Endodermal cell (in vitro differentiated cells): ENCODE measurements around the gene RBPJL. TPM values are rescaled to one million over a fixed set of nuclear protein-coding genes. Genes with fewer than 3 reads are reported as not detected.

ENCODE experiments used
- DNase-seq: peaks from one replicate; pipeline ENCODE4 v3.0.0-alpha.2; 2017
- H3K27ac ChIP-seq: 2 replicates; pipeline ENCODE4 v1.5.1; 2013; ENCODE audit warnings: mild to moderate bottlenecking, low read depth, low read length, moderate library complexity
- H3K27me3 ChIP-seq: 2 replicates; pipeline ENCODE4 v1.6.1; 2013; ENCODE audit warnings: mild to moderate bottlenecking, low read length, moderate library complexity; ENCODE audit not compliant: insufficient read depth, control insufficient read depth, poor library complexity, severe bottlenecking
- H3K36me3 ChIP-seq: 2 replicates; pipeline ENCODE4 v1.7.0; 2013; ENCODE audit warnings: mild to moderate bottlenecking, low read length, moderate library complexity; ENCODE audit not compliant: control insufficient read depth, insufficient read depth
- H3K4me1 ChIP-seq: one replicate; pipeline ENCODE4 v1.7.0; 2013; ENCODE audit warnings: low read length; ENCODE audit not compliant: control insufficient read depth, insufficient read depth
- H3K4me3 ChIP-seq: 2 replicates; pipeline ENCODE4 v1.5.1; 2013; ENCODE audit warnings: mild to moderate bottlenecking, low read length, moderate library complexity
- H3K9ac ChIP-seq: 2 replicates; pipeline ENCODE4 v1.6.1; 2013; ENCODE audit warnings: mild to moderate bottlenecking, low read length, moderate library complexity; ENCODE audit not compliant: poor library complexity, severe bottlenecking; ENCODE audit errors: extremely low read depth
- H3K9me3 ChIP-seq: 2 replicates; pipeline ENCODE4 v1.6.1; 2013; ENCODE audit warnings: mild to moderate bottlenecking, low read length, moderate library complexity; ENCODE audit not compliant: control insufficient read depth
- H3K27ac Mint-ChIP-seq: 2 replicates; pipeline ENCODE4 v1.8.0; 2020; ENCODE audit warnings: mixed read lengths
- H3K27me3 Mint-ChIP-seq: 2 replicates; pipeline ENCODE4 v1.8.0; 2021; ENCODE audit warnings: mild to moderate bottlenecking, mixed read lengths; ENCODE audit not compliant: insufficient read depth
- H3K36me3 Mint-ChIP-seq: 2 replicates; pipeline ENCODE4 v1.8.0; 2020; ENCODE audit warnings: low read depth, mixed read lengths
- H3K4me1 Mint-ChIP-seq: 2 replicates; pipeline ENCODE4 v1.8.0; 2020; ENCODE audit warnings: mixed read lengths
- H3K4me3 Mint-ChIP-seq: 2 replicates; pipeline ENCODE4 v1.8.0; 2020; ENCODE audit warnings: mild to moderate bottlenecking, moderate library complexity, mixed read lengths
- H3K9me3 Mint-ChIP-seq: 2 replicates; pipeline ENCODE4 v1.8.0; 2020; ENCODE audit warnings: mild to moderate bottlenecking, mixed read lengths
- WGBS, 2 experiments: methylation state at CpG; one replicate each; pipeline versions ENCODE4 v1.1.5 to v1.1.7; 2013; ENCODE audit warnings: missing lambda C conversion rate in 2 of 2, mixed read lengths in 1 of 2; ENCODE audit not compliant: insufficient coverage in 1 of 2, insufficient read length in 1 of 2; 5-methylcytosine and 5-hydroxymethylcytosine counted together
- total RNA-seq, 2 donors: library from RNA; stranded (reverse); fragmentation: NEBNext Ultra II Directional in 1 of 2; extraction: Animal tissue kit (Norgen Biotek cat#: 25700) in 1 of 2; gene quantifications; 2 replicates in 1 of 2; 3 replicates in 1 of 2; pipeline ENCODE4 v1.2.1, GENCODE V29; 2021
- TF ChIP-seq, protein P1 (sequence below): fragments of 200-600 bp; sonication (generic); conservative IDR thresholded peaks from 2 replicates; pipeline ENCODE4 v1.5.0; 2021; ENCODE audit warnings: antibody characterized with exemption, mild to moderate bottlenecking

RBPJL gene
- total RNA-seq, 2 donors from 2014 or later = not detected

DNA sequence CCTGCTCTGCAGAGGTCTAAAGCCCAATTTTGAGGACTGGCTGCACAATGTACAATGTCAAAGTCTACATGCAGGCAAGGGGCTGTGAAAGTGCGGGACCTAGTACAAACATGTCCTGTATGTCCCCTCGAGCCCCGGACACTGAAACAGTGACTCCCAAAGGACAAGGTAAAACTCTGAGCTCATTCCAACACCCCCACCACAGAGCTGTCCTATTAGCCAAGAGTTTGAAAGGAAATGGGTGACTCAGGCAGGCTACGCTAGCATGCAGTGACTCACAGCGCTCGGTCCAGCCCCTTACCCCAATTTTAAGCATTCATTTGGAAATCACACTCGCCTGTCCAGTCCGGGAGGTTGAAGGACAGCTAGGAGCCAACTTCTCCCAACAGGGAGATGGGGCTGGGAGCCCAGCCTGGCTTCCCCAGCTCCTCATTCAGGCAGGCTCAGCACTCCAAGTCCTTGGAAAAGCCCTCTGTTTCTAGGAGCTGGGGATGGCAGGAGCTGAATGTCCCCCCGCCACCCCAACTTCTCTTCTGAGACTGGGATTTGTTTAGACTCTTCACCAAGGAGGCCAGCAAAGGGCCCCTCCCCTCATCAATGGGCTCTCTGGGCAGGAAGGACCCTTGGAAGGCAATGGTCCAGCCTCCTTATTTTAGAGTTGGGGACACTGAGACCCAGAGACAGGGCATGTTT lies 37.7 kb downstream of the RBPJL start:
- Histone ChIP-seq H3K36me3 (peaks cover 7% of the 10 kb centered on the region), H3K4me1 (peaks cover 47% of the 10 kb centered on the region), H3K9ac (peak overlapping the region; percentile 7), H3K4me3 (peak overlapping the region; percentile 95), H3K9me3 (no peaks in the 10 kb centered on the region), H3K27ac (no peak overlapping the region), H3K27me3 (no peaks in the 10 kb centered on the region)
- H3K27ac Mint-ChIP-seq = peak overlapping the region; percentile 97
- 63 to 73% methylated on average over 5 to 9 of the region's 9 CpGs for WGBS, 2 experiments
- peak overlapping the region; percentile 86 for H3K4me3 Mint-ChIP-seq
- H3K4me1 Mint-ChIP-seq = peaks cover 78% of the 10 kb centered on the region
- H3K9me3 Mint-ChIP-seq = no peaks in the 10 kb centered on the region
- TF ChIP-seq, protein P1, sequence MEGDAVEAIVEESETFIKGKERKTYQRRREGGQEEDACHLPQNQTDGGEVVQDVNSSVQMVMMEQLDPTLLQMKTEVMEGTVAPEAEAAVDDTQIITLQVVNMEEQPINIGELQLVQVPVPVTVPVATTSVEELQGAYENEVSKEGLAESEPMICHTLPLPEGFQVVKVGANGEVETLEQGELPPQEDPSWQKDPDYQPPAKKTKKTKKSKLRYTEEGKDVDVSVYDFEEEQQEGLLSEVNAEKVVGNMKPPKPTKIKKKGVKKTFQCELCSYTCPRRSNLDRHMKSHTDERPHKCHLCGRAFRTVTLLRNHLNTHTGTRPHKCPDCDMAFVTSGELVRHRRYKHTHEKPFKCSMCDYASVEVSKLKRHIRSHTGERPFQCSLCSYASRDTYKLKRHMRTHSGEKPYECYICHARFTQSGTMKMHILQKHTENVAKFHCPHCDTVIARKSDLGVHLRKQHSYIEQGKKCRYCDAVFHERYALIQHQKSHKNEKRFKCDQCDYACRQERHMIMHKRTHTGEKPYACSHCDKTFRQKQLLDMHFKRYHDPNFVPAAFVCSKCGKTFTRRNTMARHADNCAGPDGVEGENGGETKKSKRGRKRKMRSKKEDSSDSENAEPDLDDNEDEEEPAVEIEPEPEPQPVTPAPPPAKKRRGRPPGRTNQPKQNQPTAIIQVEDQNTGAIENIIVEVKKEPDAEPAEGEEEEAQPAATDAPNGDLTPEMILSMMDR = no peak
- peak; percentile 67 for DNase-seq
- H3K27me3 Mint-ChIP-seq = no peaks in the 10 kb centered on the region
- peaks cover 7% of the 10 kb centered on the region for H3K36me3 Mint-ChIP-seq

DNA sequence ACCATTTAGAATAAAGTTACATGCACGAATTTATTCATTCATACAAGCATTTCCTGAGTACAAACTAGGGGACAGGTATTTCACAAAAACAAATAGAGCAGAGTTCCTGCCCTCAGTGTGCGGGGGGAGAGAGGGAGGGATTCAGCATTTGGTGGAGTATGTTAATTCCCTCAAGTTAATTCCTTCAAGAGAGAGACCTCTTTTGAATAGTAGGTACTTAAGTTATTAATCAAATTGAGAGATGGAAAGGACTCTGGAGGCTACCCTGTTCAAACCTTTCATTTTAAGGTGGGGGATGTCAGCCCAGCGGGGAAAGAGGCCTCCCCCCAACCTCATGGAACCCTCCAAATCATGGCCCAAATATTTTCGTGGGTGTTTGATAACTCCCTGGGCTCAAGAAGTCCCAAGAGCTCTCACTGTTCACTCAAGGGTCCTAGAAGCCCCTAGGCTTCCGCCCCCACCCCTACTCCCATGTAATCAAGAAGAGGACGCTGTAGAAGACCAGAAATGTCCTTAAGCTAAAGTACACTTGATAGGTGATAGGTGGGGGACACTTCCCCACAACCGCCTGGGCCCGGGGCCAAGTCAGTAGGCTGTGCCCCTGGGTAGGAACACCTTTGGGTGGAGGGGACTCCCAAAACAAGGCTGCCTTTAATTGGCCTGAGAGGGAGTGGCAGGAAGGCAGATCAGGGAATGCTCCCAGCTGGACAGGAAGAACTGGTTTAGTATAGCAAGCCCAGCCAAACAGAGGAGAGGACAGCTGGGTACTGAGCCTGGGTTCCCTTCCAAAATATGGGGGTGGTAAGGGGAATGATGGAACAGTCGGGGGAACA lies 38.7 kb downstream of the RBPJL start:
- H3K4me1 Mint-ChIP-seq = peaks cover 69% of the 10 kb centered on the region

DNA sequence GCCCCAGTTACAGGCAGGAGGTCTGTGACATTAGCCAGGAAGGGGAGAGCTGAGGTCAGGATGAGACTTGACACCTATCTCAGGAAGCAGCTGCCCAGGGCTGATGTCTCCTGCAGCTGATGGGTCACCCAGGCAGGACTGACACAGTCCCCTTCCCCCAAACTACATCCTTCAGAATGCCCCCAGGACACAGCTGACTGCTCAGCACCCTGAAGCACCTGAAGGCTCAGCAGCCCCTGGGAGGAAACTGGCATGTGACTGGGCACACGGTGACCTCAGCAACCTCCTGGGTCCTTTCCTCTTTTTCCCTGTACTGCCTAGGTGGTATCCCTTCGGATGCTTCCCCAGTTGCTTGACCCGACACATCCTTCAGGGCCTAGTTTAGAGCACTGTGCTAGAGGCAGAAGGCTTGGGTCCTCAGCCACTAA lies 39.7 kb downstream of the RBPJL start:
- Histone ChIP-seq H3K9ac (peak overlapping the region; percentile 79), H3K27ac (no peak overlapping the region), H3K36me3 (no peaks in the 10 kb centered on the region), H3K4me3 (peak overlapping the region; percentile 95), H3K9me3 (no peaks in the 10 kb centered on the region), H3K27me3 (no peaks in the 10 kb centered on the region), H3K4me1 (peaks cover 39% of the 10 kb centered on the region)
- no peaks in the 10 kb centered on the region for H3K27me3 Mint-ChIP-seq
- no peak for DNase-seq
- no peak overlapping the region for H3K27ac Mint-ChIP-seq
- no peaks in the 10 kb centered on the region for H3K9me3 Mint-ChIP-seq
- 69 to 71% methylated on average over 3 of the region's 3 CpGs for WGBS, 2 experiments
- H3K36me3 Mint-ChIP-seq = no peaks in the 10 kb centered on the region
- H3K4me1 Mint-ChIP-seq = peaks cover 60% of the 10 kb centered on the region
- H3K4me3 Mint-ChIP-seq = peak overlapping the region; percentile 86
- TF ChIP-seq, protein P1 = no peak

More for the DNA sequence above, 38.7 kb downstream of the RBPJL start:
- Histone ChIP-seq H3K4me3 (peak overlapping the region; percentile 95), H3K27me3 (no peaks in the 10 kb centered on the region), H3K4me1 (peaks cover 47% of the 10 kb centered on the region), H3K36me3 (peaks cover 2% of the 10 kb centered on the region), H3K9ac (no peak overlapping the region), H3K9me3 (no peaks in the 10 kb centered on the region), H3K27ac (no peak overlapping the region)
- no peaks in the 10 kb centered on the region for H3K27me3 Mint-ChIP-seq
- no peak for DNase-seq
- H3K27ac Mint-ChIP-seq = peak overlapping the region; percentile 97
- TF ChIP-seq, protein P1 = no peak
- peak overlapping the region; percentile 86 for H3K4me3 Mint-ChIP-seq
- H3K9me3 Mint-ChIP-seq = no peaks in the 10 kb centered on the region
- WGBS, 2 experiments = 71 to 79% methylated on average over 6 to 9 of the region's 9 CpGs
- H3K36me3 Mint-ChIP-seq = peaks cover under 1% of the 10 kb centered on the region
